Mucosa of stomach (tissue), 1 donor: ENCODE results near the gene SMIM5.

Experiments used
- H3K27me3 ChIP-seq: one replicate; pipeline ENCODE4 v1.7.0; 2013; ENCODE audit warnings: mild to moderate bottlenecking, low read length; ENCODE audit not compliant: control insufficient read depth, insufficient read depth
- H3K36me3 ChIP-seq: one replicate; pipeline ENCODE4 v1.7.0; 2013; ENCODE audit warnings: low read length; ENCODE audit not compliant: control insufficient read depth, insufficient read depth
- H3K4me1 ChIP-seq: one replicate; pipeline ENCODE4 v1.7.0; 2013; ENCODE audit warnings: mild to moderate bottlenecking, low read length; ENCODE audit not compliant: control insufficient read depth, insufficient read depth
- H3K4me3 ChIP-seq: one replicate; pipeline ENCODE4 v1.7.0; 2013; ENCODE audit warnings: low read length
- H3K9ac ChIP-seq: one replicate; pipeline ENCODE4 v1.7.0; 2013; ENCODE audit warnings: mild to moderate bottlenecking, low read length, moderate library complexity
- H3K9me3 ChIP-seq: one replicate; pipeline ENCODE4 v1.7.0; 2013; ENCODE audit warnings: mild to moderate bottlenecking, low read length, moderate library complexity; ENCODE audit not compliant: control insufficient read depth
- donor health status: Pancreatic carcinoma.

Gene SMIM5

GRCh38 chr17:75649687-75650086 lies 16.5 kb downstream of the SMIM5 start:
- peaks cover 32% of the 10 kb centered on the region for H3K4me1 ChIP-seq
- H3K9me3 ChIP-seq = no peaks in the 10 kb centered on the region
- no peak overlapping the region for H3K4me3 ChIP-seq
- H3K27me3 ChIP-seq = no peaks in the 10 kb centered on the region
- no peaks in the 10 kb centered on the region for H3K36me3 ChIP-seq
- H3K9ac ChIP-seq = no peak overlapping the region

DNA sequence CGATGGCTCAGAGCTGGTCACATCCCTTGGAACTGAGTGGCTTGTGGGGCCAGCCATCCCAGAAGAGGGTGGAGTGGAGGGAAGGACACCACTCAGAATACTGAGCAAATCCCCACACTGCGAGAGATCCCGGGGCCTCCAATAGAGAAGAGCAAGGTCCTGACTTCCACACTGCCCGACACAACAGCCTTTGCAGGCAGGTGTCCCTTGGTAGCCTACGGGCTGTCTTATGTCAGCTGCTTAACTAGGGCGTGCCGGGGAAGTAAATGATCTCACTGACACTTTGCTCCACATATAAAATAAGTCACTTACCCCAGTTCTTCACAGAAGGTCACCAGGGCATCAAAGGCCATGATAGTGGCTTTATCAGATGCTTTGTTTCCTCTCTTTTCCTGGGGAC lies 17.6 kb downstream of the SMIM5 start:
- no peaks in the 10 kb centered on the region for H3K36me3 ChIP-seq
- no peak overlapping the region for H3K9ac ChIP-seq
- peaks cover 21% of the 10 kb centered on the region for H3K4me1 ChIP-seq
- H3K27me3 ChIP-seq = no peaks in the 10 kb centered on the region
- no peak overlapping the region for H3K4me3 ChIP-seq
- H3K9me3 ChIP-seq = no peaks in the 10 kb centered on the region

- H3K27me3 ChIP-seq = no peaks in the 10 kb centered on the region
- no peak overlapping the region for H3K9ac ChIP-seq
- H3K9me3 ChIP-seq = no peaks in the 10 kb centered on the region
- no peak overlapping the region for H3K4me3 ChIP-seq
- H3K4me1 ChIP-seq = peaks cover 9% of the 10 kb centered on the region
- no peaks in the 10 kb centered on the region for H3K36me3 ChIP-seq
Measured at GRCh38 chr17:75652341-75652740, 19.1 kb downstream of the SMIM5 start.

GRCh38 chr17:75652934-75653549 lies 19.8 kb downstream of the SMIM5 start:
- no peaks in the 10 kb centered on the region for H3K27me3 ChIP-seq
- no peaks in the 10 kb centered on the region for H3K9me3 ChIP-seq
- no peak overlapping the region for H3K4me3 ChIP-seq
- H3K9ac ChIP-seq = no peak overlapping the region
- peaks cover 4% of the 10 kb centered on the region for H3K4me1 ChIP-seq
- no peaks in the 10 kb centered on the region for H3K36me3 ChIP-seq

GRCh38 chr17:75654176-75654575 lies 20.9 kb downstream of the SMIM5 start:
- no peaks in the 10 kb centered on the region for H3K27me3 ChIP-seq
- no peak overlapping the region for H3K4me3 ChIP-seq
- H3K4me1 ChIP-seq = peaks cover 4% of the 10 kb centered on the region
- no peaks in the 10 kb centered on the region for H3K9me3 ChIP-seq
- no peaks in the 10 kb centered on the region for H3K36me3 ChIP-seq
- H3K9ac ChIP-seq = no peak overlapping the region

GRCh38 chr17:75658237-75658636 lies 25.0 kb downstream of the SMIM5 start:
- Histone ChIP-seq H3K4me1 (peaks cover 1% of the 10 kb centered on the region), H3K9ac (no peak overlapping the region), H3K36me3 (peaks cover 5% of the 10 kb centered on the region), H3K27me3 (no peaks in the 10 kb centered on the region), H3K9me3 (no peaks in the 10 kb centered on the region), H3K4me3 (no peak overlapping the region)

DNA sequence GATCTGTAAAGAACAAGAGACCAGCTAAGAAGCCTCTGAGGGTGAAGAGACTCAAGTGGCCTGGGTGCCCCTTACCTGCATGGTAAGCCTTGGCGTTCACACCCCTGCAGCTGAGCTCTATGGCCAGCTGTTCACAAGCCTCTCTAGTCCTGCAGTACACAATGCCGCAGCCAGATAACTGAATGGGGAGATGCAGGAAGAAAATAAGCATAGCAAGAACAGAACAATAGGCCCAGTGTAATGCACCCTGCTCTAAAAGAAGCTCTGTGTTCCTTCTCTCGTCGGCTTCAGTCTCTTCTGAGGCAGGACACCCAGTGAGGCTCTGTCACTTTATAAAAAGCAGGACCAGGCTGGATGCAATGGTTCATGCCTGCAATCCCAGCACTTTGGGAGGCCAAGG lies 28.3 kb downstream of the SMIM5 start:
- Histone ChIP-seq H3K4me3 (no peak overlapping the region), H3K27me3 (no peaks in the 10 kb centered on the region), H3K4me1 (peaks cover 4% of the 10 kb centered on the region), H3K36me3 (peaks cover 5% of the 10 kb centered on the region), H3K9ac (no peak overlapping the region), H3K9me3 (no peaks in the 10 kb centered on the region)

GRCh38 chr17:75662511-75662910 lies 29.3 kb downstream of the SMIM5 start:
- H3K36me3 ChIP-seq = peaks cover 5% of the 10 kb centered on the region
- H3K4me3 ChIP-seq = no peak overlapping the region
- H3K4me1 ChIP-seq = peaks cover 4% of the 10 kb centered on the region
- no peak overlapping the region for H3K9ac ChIP-seq
- H3K9me3 ChIP-seq = no peaks in the 10 kb centered on the region
- H3K27me3 ChIP-seq = no peaks in the 10 kb centered on the region

GRCh38 chr17:75664099-75664549 lies 30.9 kb downstream of the SMIM5 start:
- no peaks in the 10 kb centered on the region for H3K9me3 ChIP-seq
- no peak overlapping the region for H3K4me3 ChIP-seq
- H3K4me1 ChIP-seq = peaks cover 12% of the 10 kb centered on the region
- no peaks in the 10 kb centered on the region for H3K27me3 ChIP-seq
- no peak overlapping the region for H3K9ac ChIP-seq
- peaks cover 5% of the 10 kb centered on the region for H3K36me3 ChIP-seq

DNA sequence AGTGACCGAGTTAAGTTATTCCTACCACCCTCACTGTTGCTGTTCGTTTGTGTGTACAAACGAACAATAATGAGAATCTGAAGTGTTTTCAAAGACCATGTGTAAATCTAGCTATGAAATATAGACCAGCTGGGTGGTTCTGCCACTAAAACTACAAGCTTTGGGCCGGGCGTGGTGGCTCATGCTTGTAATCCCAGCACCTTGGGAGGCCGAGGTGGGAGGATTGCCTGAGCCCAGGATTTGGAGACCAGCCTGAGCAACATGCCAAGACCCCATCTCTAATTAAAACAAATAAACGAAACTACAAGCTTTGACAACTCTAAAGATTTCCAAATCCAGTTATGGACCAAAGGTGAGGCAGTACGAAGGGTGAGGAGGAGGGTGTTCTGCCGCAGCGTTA lies 32.7 kb downstream of the SMIM5 start:
- H3K4me3 ChIP-seq = no peak overlapping the region
- H3K9me3 ChIP-seq = no peaks in the 10 kb centered on the region
- H3K9ac ChIP-seq = no peak overlapping the region
- H3K36me3 ChIP-seq = peaks cover 5% of the 10 kb centered on the region
- no peaks in the 10 kb centered on the region for H3K27me3 ChIP-seq
- H3K4me1 ChIP-seq = peaks cover 12% of the 10 kb centered on the region

DNA sequence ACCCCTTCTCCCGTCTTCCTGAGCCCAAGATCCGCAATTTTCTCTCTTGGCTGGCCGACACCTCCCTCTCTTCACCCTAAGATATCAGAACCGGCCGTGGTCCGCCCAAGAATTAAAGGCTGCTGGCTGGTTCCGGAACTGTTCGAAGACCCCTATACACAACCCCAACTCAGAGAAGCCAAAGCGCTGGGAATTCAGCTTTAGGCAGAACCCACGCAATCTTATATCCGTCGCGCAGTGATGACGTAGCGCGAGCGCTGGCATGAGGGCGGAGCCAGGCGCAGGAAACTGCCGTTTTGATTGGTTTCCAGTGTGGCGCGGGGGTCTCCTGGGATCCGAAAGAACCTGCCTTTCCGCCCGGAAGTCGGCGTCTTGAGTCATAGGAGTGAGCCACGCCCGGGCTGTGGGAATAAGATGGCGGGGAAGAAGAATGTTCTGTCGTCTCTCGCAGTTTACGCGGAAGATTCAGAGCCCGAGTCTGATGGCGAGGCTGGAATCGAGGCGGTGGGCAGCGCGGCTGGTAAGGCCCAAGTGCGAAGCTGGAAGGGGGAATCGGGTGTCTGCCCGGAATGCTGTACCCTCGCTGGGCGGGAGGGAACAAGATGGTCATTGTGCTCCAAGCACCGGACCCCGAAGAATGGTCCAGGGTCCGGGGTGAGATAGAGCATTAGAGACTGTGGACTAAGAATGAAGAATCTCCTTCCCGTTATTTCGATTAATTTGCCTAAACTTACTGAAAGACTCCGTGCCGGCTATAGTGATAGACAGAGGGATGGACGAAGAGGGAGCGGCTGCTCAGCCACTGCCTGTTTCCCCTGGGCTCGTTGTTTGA lies 33.9 kb downstream of the SMIM5 start, which contains the start of the genes RECQL5 and SAP30BP:
Gene RECQL5, minus strand, starts transcription at position 196 of the 832 bp plus-strand sequence. CDS start 597 bp downstream, outside the sequence.
Gene SAP30BP, plus strand, starts transcription at position 380 of the 832 bp plus-strand sequence. Its CDS starts 35 bp downstream, at position 415.
- Histone ChIP-seq H3K36me3 (peaks cover 4% of the 10 kb centered on the region), H3K27me3 (no peaks in the 10 kb centered on the region), H3K4me3 (peak within 1 kb of the TSS; percentile 78), H3K9me3 (no peaks in the 10 kb centered on the region), H3K9ac (peak within 1 kb of the TSS; percentile 84), H3K4me1 (peaks cover 12% of the 10 kb centered on the region)

GRCh38 chr17:75667825-75668224 lies 34.6 kb downstream of the SMIM5 start:
- Histone ChIP-seq H3K9ac (peak overlapping the region; percentile 84), H3K9me3 (no peaks in the 10 kb centered on the region), H3K4me1 (peaks cover 12% of the 10 kb centered on the region), H3K36me3 (no peaks in the 10 kb centered on the region), H3K4me3 (peak overlapping the region; percentile 78), H3K27me3 (no peaks in the 10 kb centered on the region)
